ENCODE measurements around the gene PPFIBP1. TPM values are rescaled to one million over a fixed set of nuclear protein-coding genes. Genes with fewer than 3 reads are reported as not detected.

PPFIBP1 gene
- total RNA-seq, 4 donors from 2014 or later, result 48.6 to 148 (median 74.8) TPM

- WGBS, result 50% methylated on average over 9 of the region's 9 CpGs
- no peak for TF ChIP-seq CTCF (IDR thresholded peaks at IDR 0.05)
- TF ChIP-seq EP300 (IDR thresholded peaks at IDR 0.05), result no peak
- TF ChIP-seq POLR2AphosphoS5 (IDR thresholded peaks at IDR 0.05), result no peak
- TF ChIP-seq POLR2A (IDR thresholded peaks at IDR 0.05), result no peak
Measured at GRCh38 chr12:27551172-27551840, 27.3 kb downstream of the PPFIBP1 start.

DNA sequence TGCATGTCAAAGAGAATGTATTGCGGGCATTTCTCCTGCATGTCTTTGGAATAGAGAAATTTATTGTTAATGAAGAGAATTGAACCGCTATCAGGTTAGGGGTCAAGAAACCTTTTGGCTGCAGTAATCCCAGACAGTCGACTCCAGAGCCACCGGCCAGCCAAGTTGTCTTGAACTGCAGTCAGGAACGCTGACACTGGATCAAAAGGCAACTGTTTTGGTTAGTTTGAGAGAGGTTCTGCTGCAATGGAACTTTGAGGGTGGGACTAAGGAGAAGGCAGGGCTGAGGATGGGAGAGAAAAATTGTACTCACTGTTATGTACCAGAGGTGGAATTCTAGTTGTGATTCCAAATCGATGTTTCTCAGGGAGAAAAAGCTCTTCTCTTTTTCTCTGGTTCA, 28.2 kb downstream of the PPFIBP1 start:
- Histone ChIP-seq H3K27ac (no peak overlapping the region), H3K4me3 (no peak overlapping the region), H3K36me3 (no peaks in the 10 kb centered on the region), H3K9me3 (no peaks in the 10 kb centered on the region), H3K27me3 (no peaks in the 10 kb centered on the region), H3K4me1 (peaks cover 85% of the 10 kb centered on the region)
- WGBS, result 85% methylated on average over 6 of the region's 6 CpGs
- no peak for DNase-seq (ENCODE audit: low spot score in 2 of 2)
- TF ChIP-seq EP300 (IDR thresholded peaks at IDR 0.05) (no peak), POLR2A (IDR thresholded peaks at IDR 0.05) (no peak), CTCF (IDR thresholded peaks at IDR 0.05) (no peak), POLR2AphosphoS5 (IDR thresholded peaks at IDR 0.05) (no peak)

More at GRCh38 chr12:27551172-27551840, 27.3 kb downstream of the PPFIBP1 start:
- H3K9me3 ChIP-seq, result no peaks in the 10 kb centered on the region
- DNase-seq (ENCODE audit: low spot score in 2 of 2), result no peak
- no peaks in the 10 kb centered on the region for H3K27me3 ChIP-seq
- H3K4me3 ChIP-seq, result no peak overlapping the region
- peaks cover 81% of the 10 kb centered on the region for H3K4me1 ChIP-seq
- no peaks in the 10 kb centered on the region for H3K36me3 ChIP-seq
- peak overlapping the region; percentile 86 for H3K27ac ChIP-seq

DNA sequence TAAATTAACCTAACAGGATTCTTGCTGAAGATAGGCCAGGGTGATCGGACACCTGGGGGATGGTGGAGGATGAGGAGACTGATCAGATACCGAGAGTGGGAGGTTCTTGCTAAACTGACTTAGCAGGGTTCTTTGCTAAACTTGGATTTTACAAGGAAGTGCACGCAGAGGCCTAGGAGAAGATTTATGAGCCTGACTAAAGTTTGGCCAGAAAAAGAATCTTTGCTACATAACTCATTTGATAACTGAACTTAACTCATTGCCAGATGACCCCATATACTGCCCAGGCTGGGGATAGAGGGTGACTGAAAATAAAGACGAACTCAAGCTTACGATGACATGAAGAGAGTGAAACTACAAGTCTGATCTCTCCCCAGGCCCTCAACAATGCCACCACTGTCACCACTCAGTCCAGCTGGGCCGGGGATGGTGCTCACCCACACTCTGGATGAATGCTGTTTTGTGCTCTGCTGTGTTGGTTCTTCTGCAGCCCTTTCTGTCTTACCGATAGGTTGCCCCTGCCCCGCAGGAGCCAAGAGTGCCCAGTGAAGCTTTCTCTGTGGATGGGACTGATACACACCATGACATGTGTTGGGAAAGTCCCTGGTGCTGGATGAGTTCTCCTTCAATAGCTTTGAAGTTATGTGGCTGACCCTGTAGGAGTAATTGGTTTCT, 29.0 kb downstream of the PPFIBP1 start:
- WGBS, result 77% methylated on average over 8 of the region's 8 CpGs

GRCh38 chr12:27553941-27554340, 29.9 kb downstream of the PPFIBP1 start:
- peaks cover 91% of the 10 kb centered on the region for H3K4me1 ChIP-seq

More for the DNA sequence above, 29.0 kb downstream of the PPFIBP1 start:
- Histone ChIP-seq H3K27me3 (no peaks in the 10 kb centered on the region), H3K9me3 (no peaks in the 10 kb centered on the region), H3K27ac (no peak overlapping the region), H3K4me1 (peaks cover 92% of the 10 kb centered on the region), H3K4me3 (no peak overlapping the region), H3K36me3 (no peaks in the 10 kb centered on the region)
- no peak for DNase-seq (ENCODE audit: low spot score in 2 of 2)
- TF ChIP-seq POLR2A (IDR thresholded peaks at IDR 0.05) (no peak), CTCF (IDR thresholded peaks at IDR 0.05) (no peak), EP300 (IDR thresholded peaks at IDR 0.05) (no peak), POLR2AphosphoS5 (IDR thresholded peaks at IDR 0.05) (no peak)

More at GRCh38 chr12:27553941-27554340, 29.9 kb downstream of the PPFIBP1 start:
- no peak for DNase-seq (ENCODE audit: low spot score in 2 of 2)
- Histone ChIP-seq H3K4me3 (no peak overlapping the region), H3K9me3 (no peaks in the 10 kb centered on the region), H3K36me3 (no peaks in the 10 kb centered on the region), H3K27ac (peak overlapping the region; percentile 52), H3K27me3 (no peaks in the 10 kb centered on the region)
- TF ChIP-seq CTCF (IDR thresholded peaks at IDR 0.05) (no peak), POLR2AphosphoS5 (IDR thresholded peaks at IDR 0.05) (no peak), EP300 (IDR thresholded peaks at IDR 0.05) (no peak), POLR2A (IDR thresholded peaks at IDR 0.05) (no peak)
- 55% methylated on average over 3 of the region's 3 CpGs for WGBS

Data from suprapubic skin (tissue), 4 donors.